Caki2 (cell line): ENCODE results near the gene SIX4. TPM values are rescaled to one million over a fixed set of nuclear protein-coding genes. Genes with fewer than 3 reads are reported as not detected.
"Not testable (repeated sequence)": the region's sequence is repeated elsewhere in the genome, so short reads cannot be mapped to it uniquely, and the experiment has no call there.

Experiments used
- DNase-seq: peaks from one replicate; pipeline ENCODE4 v3.0.0-alpha.2; 2015; ENCODE audit warnings: low read depth
- in situ Hi-C: cut with HindIII; loops from 2 replicates; pipeline ENCODE4 v1.10.0; 2016; ENCODE audit warnings: low sequenced_read_pairs, low pct_unique_long_range_greater_than_20kb, mixed read lengths
- total RNA-seq: library from RNA; depleted of rRNA; stranded (reverse); fragments of >200 nt; shearing (Covaris generic); gene quantifications from 2 replicates; pipeline ENCODE4 v1.2.3, GENCODE V29; 2014; ENCODE audit warnings: low replicate concordance; rRNA removed

The SIX4 gene
- 3.5 and 4.8 TPM in 2 replicates for total RNA-seq

GRCh38 chr14:60723907-60724618 is at the start of gene SIX4:
Gene SIX4, minus strand, starts transcription at chr14:60724351. Its CDS starts 277 bp downstream, at chr14:60724074.
- in situ Hi-C loops = no loop called here
- peak; percentile 84 for DNase-seq

- DNase-seq = no peak
- in situ Hi-C loops = no loop called here
Observed at GRCh38 chr14:60773558-60773957, 49.4 kb upstream of the SIX4 start.

GRCh38 chr14:60771117-60771516 is 47.0 kb upstream of the SIX4 start:
- DNase-seq = no peak
- in situ Hi-C loops = no loop called here

- DNase-seq = no peak
- in situ Hi-C loops = no loop called here
Observed at GRCh38 chr14:60768602-60769001, 44.5 kb upstream of the SIX4 start.

GRCh38 chr14:60760644-60761364 is 36.7 kb upstream of the SIX4 start:
- DNase-seq = no peak
- in situ Hi-C loops = no loop called here

GRCh38 chr14:60760209-60760608 is 36.1 kb upstream of the SIX4 start:
- in situ Hi-C loops = no loop called here
- DNase-seq = no peak

- in situ Hi-C loops = no loop called here
- DNase-seq = no peak
Observed at GRCh38 chr14:60758885-60759284, 34.7 kb upstream of the SIX4 start.

- no peak for DNase-seq
- in situ Hi-C loops = no loop called here
Observed at GRCh38 chr14:60757567-60758002, 33.4 kb upstream of the SIX4 start.

- in situ Hi-C loops = no loop called here
- no peak for DNase-seq
Observed at GRCh38 chr14:60756847-60757246, 32.7 kb upstream of the SIX4 start.

GRCh38 chr14:60753264-60754119 is 29.3 kb upstream of the SIX4 start:
- in situ Hi-C loops = no loop called here
- DNase-seq = no peak

GRCh38 chr14:60744566-60744965 is 20.4 kb upstream of the SIX4 start:
- in situ Hi-C loops = no loop called here
- DNase-seq = no peak

- no peak for DNase-seq
- in situ Hi-C loops = no loop called here
Observed at GRCh38 chr14:60738843-60739508, 14.8 kb upstream of the SIX4 start.

- in situ Hi-C loops = no loop called here
- DNase-seq = peak; percentile 10
Observed at GRCh38 chr14:60736494-60736893, 12.3 kb upstream of the SIX4 start.

GRCh38 chr14:60735416-60735815 is 11.3 kb upstream of the SIX4 start:
- in situ Hi-C loops = no loop called here
- peak; percentile 16 for DNase-seq

- in situ Hi-C loops = no loop called here
- DNase-seq = peak; percentile 66
Observed at GRCh38 chr14:60734465-60735242, 10.5 kb upstream of the SIX4 start, which contains the start of gene MNAT1. Gene MNAT1, plus strand, starts transcription at chr14:60734761. Its CDS starts 102 bp downstream, at chr14:60734863.

- no peak for DNase-seq
- in situ Hi-C loops = no loop called here
Observed at GRCh38 chr14:60732840-60733483, 8.8 kb upstream of the SIX4 start.

- DNase-seq, in situ Hi-C loops: not testable (repeated sequence)
Observed at GRCh38 chr14:60731291-60731690, 7.1 kb upstream of the SIX4 start.
